ENCODE results near the gene GALNTL6.

Gene GALNTL6

GRCh38 chr4:172946503-172946902 lies 1133.3 kb downstream of the GALNTL6 start:
- no peak overlapping the region for H4K91ac ChIP-seq (ENCODE audit: low read length)
- no peak overlapping the region for H2BK5ac ChIP-seq (ENCODE audit: low read depth, low read length, poor library complexity, severe bottlenecking)
- H3K27me3 ChIP-seq (ENCODE audit: control insufficient read depth in 1 of 2, insufficient read depth in 1 of 2, low read length in 2 of 2), result no peaks in the 10 kb centered on the region
- no peaks in the 10 kb centered on the region for H3K79me1 ChIP-seq (replicated peaks; ENCODE audit: low read length, poor library complexity, severe bottlenecking)
- no peak overlapping the region for H3K18ac ChIP-seq (ENCODE audit: low read depth in 1 of 2, low read length in 2 of 2)
- H3K23ac ChIP-seq (ENCODE audit: low read length in 2 of 2), result no peak overlapping the region
- no peak overlapping the region for H3K14ac ChIP-seq (ENCODE audit: low read length in 2 of 2)
- H3K4ac ChIP-seq (ENCODE audit: low read depth in 1 of 2, low read length in 2 of 2), result no peak overlapping the region
- no peaks in the 10 kb centered on the region for H3K36me3 ChIP-seq (ENCODE audit: control insufficient read depth in 1 of 2, insufficient read depth in 2 of 2, low read depth in 1 of 2, low read length in 2 of 2)
- H3K4me2 ChIP-seq (ENCODE audit: low read length, poor library complexity, severe bottlenecking), result no peak overlapping the region
- H2AFZ ChIP-seq (ENCODE audit: low read depth, low read length), result no peak overlapping the region
- H2BK120ac ChIP-seq (ENCODE audit: low read depth, low read length), result no peak overlapping the region
- no peaks in the 10 kb centered on the region for H3K9me3 ChIP-seq (ENCODE audit: control insufficient read depth, low read length)
- H2AK5ac ChIP-seq (ENCODE audit: low read length, severe bottlenecking), result no peak overlapping the region
- H3K4me1 ChIP-seq (ENCODE audit: control insufficient read depth, insufficient read depth, low read depth, low read length), result no peaks in the 10 kb centered on the region
- H3K9ac ChIP-seq (ENCODE audit: low read length), result no peak overlapping the region
- H3K27ac ChIP-seq (ENCODE audit: low read length, poor library complexity, severe bottlenecking), result no peak overlapping the region
- WGBS, result 100% methylated on average over 1 of the region's 1 CpG
- no peak overlapping the region for H2BK12ac ChIP-seq (ENCODE audit: low read length in 2 of 2)
- no peak overlapping the region for H3K4me3 ChIP-seq (ENCODE audit: insufficient read depth in 1 of 2, low read depth in 1 of 2, low read length in 2 of 2)
- no peak overlapping the region for H4K8ac ChIP-seq (ENCODE audit: low read length)
- H2BK15ac ChIP-seq (ENCODE audit: low read depth, poor library complexity, severe bottlenecking), result no peak overlapping the region
- no peak for DNase-seq

GRCh38 chr4:172947594-172947993 lies 1134.4 kb downstream of the GALNTL6 start:
- Histone ChIP-seq H3K4ac (ENCODE audit: low read depth in 1 of 2, low read length in 2 of 2) (no peak overlapping the region), H3K4me1 (ENCODE audit: control insufficient read depth, insufficient read depth, low read depth, low read length) (no peaks in the 10 kb centered on the region), H2BK5ac (ENCODE audit: low read depth, low read length, poor library complexity, severe bottlenecking) (no peak overlapping the region), H2BK15ac (ENCODE audit: low read depth, poor library complexity, severe bottlenecking) (no peak overlapping the region), H4K91ac (ENCODE audit: low read length) (no peak overlapping the region), H3K27ac (ENCODE audit: low read length, poor library complexity, severe bottlenecking) (no peak overlapping the region), H3K14ac (ENCODE audit: low read length in 2 of 2) (no peak overlapping the region), H3K36me3 (ENCODE audit: control insufficient read depth in 1 of 2, insufficient read depth in 2 of 2, low read depth in 1 of 2, low read length in 2 of 2) (no peaks in the 10 kb centered on the region), H2BK120ac (ENCODE audit: low read depth, low read length) (no peak overlapping the region), H3K4me3 (ENCODE audit: insufficient read depth in 1 of 2, low read depth in 1 of 2, low read length in 2 of 2) (no peak overlapping the region), H2AK5ac (ENCODE audit: low read length, severe bottlenecking) (no peak overlapping the region), H3K27me3 (ENCODE audit: control insufficient read depth in 1 of 2, insufficient read depth in 1 of 2, low read length in 2 of 2) (no peaks in the 10 kb centered on the region), H2BK12ac (ENCODE audit: low read length in 2 of 2) (no peak overlapping the region), H4K8ac (ENCODE audit: low read length) (no peak overlapping the region), H3K23ac (ENCODE audit: low read length in 2 of 2) (no peak overlapping the region), H3K79me1 (replicated peaks; ENCODE audit: low read length, poor library complexity, severe bottlenecking) (no peaks in the 10 kb centered on the region), H2AFZ (ENCODE audit: low read depth, low read length) (no peak overlapping the region), H3K9me3 (ENCODE audit: control insufficient read depth, low read length) (no peaks in the 10 kb centered on the region), H3K9ac (ENCODE audit: low read length) (no peak overlapping the region), H3K4me2 (ENCODE audit: low read length, poor library complexity, severe bottlenecking) (no peak overlapping the region), H3K18ac (ENCODE audit: low read depth in 1 of 2, low read length in 2 of 2) (no peak overlapping the region)
- no peak for DNase-seq
- 80% methylated on average over 1 of the region's 3 CpGs for WGBS

- H3K79me1 ChIP-seq (replicated peaks; ENCODE audit: low read length, poor library complexity, severe bottlenecking), result no peaks in the 10 kb centered on the region
- no peak overlapping the region for H3K27ac ChIP-seq (ENCODE audit: low read length, poor library complexity, severe bottlenecking)
- WGBS, result 93% methylated on average over 2 of the region's 2 CpGs
Observed at GRCh38 chr4:172950990-172951389, 1137.8 kb downstream of the GALNTL6 start.

GRCh38 chr4:172951679-172952451 lies 1138.7 kb downstream of the GALNTL6 start:
- Histone ChIP-seq H3K4me1 (ENCODE audit: control insufficient read depth, insufficient read depth, low read depth, low read length) (no peaks in the 10 kb centered on the region), H3K4ac (ENCODE audit: low read depth in 1 of 2, low read length in 2 of 2) (no peak overlapping the region), H3K79me1 (replicated peaks; ENCODE audit: low read length, poor library complexity, severe bottlenecking) (no peaks in the 10 kb centered on the region), H4K91ac (ENCODE audit: low read length) (no peak overlapping the region), H3K14ac (ENCODE audit: low read length in 2 of 2) (peak overlapping the region in 1 of 2 experiments; percentile 55), H3K4me2 (ENCODE audit: low read length, poor library complexity, severe bottlenecking) (no peak overlapping the region), H2BK12ac (ENCODE audit: low read length in 2 of 2) (no peak overlapping the region), H2BK5ac (ENCODE audit: low read depth, low read length, poor library complexity, severe bottlenecking) (no peak overlapping the region), H2AFZ (ENCODE audit: low read depth, low read length) (no peak overlapping the region), H3K18ac (ENCODE audit: low read depth in 1 of 2, low read length in 2 of 2) (no peak overlapping the region), H3K27ac (ENCODE audit: low read length, poor library complexity, severe bottlenecking) (no peak overlapping the region), H3K4me3 (ENCODE audit: insufficient read depth in 1 of 2, low read depth in 1 of 2, low read length in 2 of 2) (no peak overlapping the region), H2BK15ac (ENCODE audit: low read depth, poor library complexity, severe bottlenecking) (no peak overlapping the region), H3K9me3 (ENCODE audit: control insufficient read depth, low read length) (no peaks in the 10 kb centered on the region), H3K36me3 (ENCODE audit: control insufficient read depth in 1 of 2, insufficient read depth in 2 of 2, low read depth in 1 of 2, low read length in 2 of 2) (no peaks in the 10 kb centered on the region), H2BK120ac (ENCODE audit: low read depth, low read length) (no peak overlapping the region), H3K27me3 (ENCODE audit: control insufficient read depth in 1 of 2, insufficient read depth in 1 of 2, low read length in 2 of 2) (no peaks in the 10 kb centered on the region), H4K8ac (ENCODE audit: low read length) (no peak overlapping the region), H3K9ac (ENCODE audit: low read length) (no peak overlapping the region), H3K23ac (ENCODE audit: low read length in 2 of 2) (no peak overlapping the region), H2AK5ac (ENCODE audit: low read length, severe bottlenecking) (no peak overlapping the region)
- WGBS, result 90% methylated on average over 11 of the region's 11 CpGs
- no peak for DNase-seq

More at GRCh38 chr4:172950990-172951389, 1137.8 kb downstream of the GALNTL6 start:
- no peak overlapping the region for H3K9ac ChIP-seq (ENCODE audit: low read length)
- H3K4me1 ChIP-seq (ENCODE audit: control insufficient read depth, insufficient read depth, low read depth, low read length), result no peaks in the 10 kb centered on the region
- no peak overlapping the region for H3K23ac ChIP-seq (ENCODE audit: low read length in 2 of 2)
- H4K91ac ChIP-seq (ENCODE audit: low read length), result no peak overlapping the region
- no peaks in the 10 kb centered on the region for H3K36me3 ChIP-seq (ENCODE audit: control insufficient read depth in 1 of 2, insufficient read depth in 2 of 2, low read depth in 1 of 2, low read length in 2 of 2)
- H2BK15ac ChIP-seq (ENCODE audit: low read depth, poor library complexity, severe bottlenecking), result no peak overlapping the region
- no peak overlapping the region for H3K18ac ChIP-seq (ENCODE audit: low read depth in 1 of 2, low read length in 2 of 2)
- no peak overlapping the region for H2BK120ac ChIP-seq (ENCODE audit: low read depth, low read length)
- no peak overlapping the region for H2AFZ ChIP-seq (ENCODE audit: low read depth, low read length)
- no peak overlapping the region for H2BK12ac ChIP-seq (ENCODE audit: low read length in 2 of 2)
- no peak overlapping the region for H3K4me3 ChIP-seq (ENCODE audit: insufficient read depth in 1 of 2, low read depth in 1 of 2, low read length in 2 of 2)
- H2BK5ac ChIP-seq (ENCODE audit: low read depth, low read length, poor library complexity, severe bottlenecking), result no peak overlapping the region
- no peak for DNase-seq
- no peak overlapping the region for H3K4me2 ChIP-seq (ENCODE audit: low read length, poor library complexity, severe bottlenecking)
- H3K9me3 ChIP-seq (ENCODE audit: control insufficient read depth, low read length), result no peaks in the 10 kb centered on the region
- no peak overlapping the region for H3K4ac ChIP-seq (ENCODE audit: low read depth in 1 of 2, low read length in 2 of 2)
- H3K14ac ChIP-seq (ENCODE audit: low read length in 2 of 2), result no peak overlapping the region
- no peaks in the 10 kb centered on the region for H3K27me3 ChIP-seq (ENCODE audit: control insufficient read depth in 1 of 2, insufficient read depth in 1 of 2, low read length in 2 of 2)
- H4K8ac ChIP-seq (ENCODE audit: low read length), result no peak overlapping the region
- H2AK5ac ChIP-seq (ENCODE audit: low read length, severe bottlenecking), result no peak overlapping the region
